ENCODE measurements around the gene RFTN1. TPM values are rescaled to one million over a fixed set of nuclear protein-coding genes. Genes with fewer than 3 reads are reported as not detected.

RFTN1 gene
- total and polyA plus RNA-seq, 12 donors: 8.3 to 35.7 (median 17.4) TPM

GRCh38 chr3:16462679-16463078 is 50.8 kb downstream of the RFTN1 start:
- DNase-seq: no peak
- no peak overlapping the region for H3K4me3 ChIP-seq
- H3K4me1 ChIP-seq (replicated peaks in 1 of 2): peaks cover 0 to 1% of the 10 kb centered on the region in 2 donors
- no peaks in the 10 kb centered on the region for H3K36me3 ChIP-seq (replicated peaks in 1 of 2)
- no peaks in the 10 kb centered on the region for H3K27me3 ChIP-seq
- no peak overlapping the region for H3K27ac ChIP-seq
- TF ChIP-seq POLR2A (IDR thresholded peaks at IDR 0.05): no peak
- TF ChIP-seq CTCF (IDR thresholded peaks at IDR 0.05): no peak
- H3K9me3 ChIP-seq (replicated peaks in 1 of 3): no peaks in the 10 kb centered on the region
- WGBS, 4 donors: 66 to 72% (median 70%) methylated on average over 5 of the region's 5 CpGs
- intact Hi-C loops (cut with DNase I): no loop called here

GRCh38 chr3:16461463-16462245 is 51.8 kb downstream of the RFTN1 start:
- intact Hi-C loops (cut with DNase I): no loop called here
- no peaks in the 10 kb centered on the region for H3K4me1 ChIP-seq (replicated peaks in 1 of 2)
- WGBS, 4 donors: 79 to 89% (median 83%) methylated on average over 3 of the region's 3 CpGs
- no peaks in the 10 kb centered on the region for H3K9me3 ChIP-seq (replicated peaks in 1 of 3)
- no peaks in the 10 kb centered on the region for H3K36me3 ChIP-seq (replicated peaks in 1 of 2)
- H3K27ac ChIP-seq: no peak overlapping the region
- no peaks in the 10 kb centered on the region for H3K27me3 ChIP-seq
- H3K4me3 ChIP-seq: no peak overlapping the region
- TF ChIP-seq POLR2A (IDR thresholded peaks at IDR 0.05) (no peak), CTCF (IDR thresholded peaks at IDR 0.05) (no peak)
- no peak for DNase-seq

GRCh38 chr3:16460886-16461285 is 52.6 kb downstream of the RFTN1 start:
- no peak overlapping the region for H3K27ac ChIP-seq
- H3K4me1 ChIP-seq (replicated peaks in 1 of 2): no peaks in the 10 kb centered on the region
- DNase-seq: no peak
- intact Hi-C loops (cut with DNase I): no loop called here
- TF ChIP-seq POLR2A (IDR thresholded peaks at IDR 0.05) (no peak), CTCF (IDR thresholded peaks at IDR 0.05) (no peak)
- no peaks in the 10 kb centered on the region for H3K9me3 ChIP-seq (replicated peaks in 1 of 3)
- H3K4me3 ChIP-seq: no peak overlapping the region
- H3K36me3 ChIP-seq (replicated peaks in 1 of 2): no peaks in the 10 kb centered on the region
- WGBS, 4 donors: 65 to 90% (median 74%) methylated on average over 4 of the region's 4 CpGs
- no peaks in the 10 kb centered on the region for H3K27me3 ChIP-seq

GRCh38 chr3:16460273-16460672 is 53.2 kb downstream of the RFTN1 start:
- intact Hi-C loops (cut with DNase I): no loop called here
- TF ChIP-seq CTCF (IDR thresholded peaks at IDR 0.05): no peak
- no peak for TF ChIP-seq POLR2A (IDR thresholded peaks at IDR 0.05)
- Histone ChIP-seq H3K36me3 (replicated peaks in 1 of 2) (no peaks in the 10 kb centered on the region), H3K4me3 (no peak overlapping the region), H3K27ac (no peak overlapping the region), H3K9me3 (replicated peaks in 1 of 3) (no peaks in the 10 kb centered on the region), H3K4me1 (replicated peaks in 1 of 2) (no peaks in the 10 kb centered on the region), H3K27me3 (no peaks in the 10 kb centered on the region)
- no peak for DNase-seq
- WGBS, 4 donors: 88 to 90% (median 89%) methylated on average over 4 of the region's 4 CpGs
